H9 (cell line): ENCODE measurements around the gene CLEC2L. TPM values are rescaled to one million over a fixed set of nuclear protein-coding genes. Genes with fewer than 3 reads are reported as not detected.

Source experiments
- DNase-seq: peaks from one replicate; pipeline ENCODE4 v3.0.0-alpha.2; 2017
- H2AFZ ChIP-seq: one replicate; pipeline ENCODE4 v1.6.1; 2013; ENCODE audit warnings: mild to moderate bottlenecking, low read length, control low read depth, moderate library complexity
- H2AK5ac ChIP-seq: 2 replicates; pipeline ENCODE4 v1.6.1; 2013; ENCODE audit warnings: low read length, control low read depth, mixed read lengths; ENCODE audit not compliant: insufficient read length
- H2BK120ac ChIP-seq: one replicate; pipeline ENCODE4 v1.6.1; 2013; ENCODE audit warnings: low read depth, mild to moderate bottlenecking, low read length, control low read depth, inconsistent platforms; ENCODE audit not compliant: poor library complexity, severe bottlenecking
- H2BK12ac ChIP-seq: 2 replicates; pipeline ENCODE4 v1.6.1; 2013; ENCODE audit warnings: low read length, control low read depth, mixed read lengths, low read depth; ENCODE audit not compliant: insufficient read length
- H2BK15ac ChIP-seq: 2 replicates; pipeline ENCODE4 v1.6.1; 2013; ENCODE audit warnings: low read depth, low read length, control low read depth
- H2BK20ac ChIP-seq: one replicate; pipeline ENCODE4 v1.6.1; 2013; ENCODE audit warnings: low read depth, mild to moderate bottlenecking, low read length, control low read depth, inconsistent platforms; ENCODE audit not compliant: poor library complexity, severe bottlenecking
- H2BK5ac ChIP-seq: 2 replicates; pipeline ENCODE4 v1.6.1; 2013; ENCODE audit warnings: low read length, control low read depth, mixed read lengths; ENCODE audit not compliant: insufficient read length
- H3K14ac ChIP-seq: 2 replicates; pipeline ENCODE4 v1.6.1; 2013; ENCODE audit warnings: low read length, control low read depth; ENCODE audit not compliant: insufficient read depth
- H3K18ac ChIP-seq: 2 replicates; pipeline ENCODE4 v1.6.1; 2013; ENCODE audit warnings: low read depth, mild to moderate bottlenecking, mixed read lengths, low read length, control low read depth; ENCODE audit not compliant: insufficient read length
- H3K23ac ChIP-seq: 2 replicates; pipeline ENCODE4 v1.6.1; 2013; ENCODE audit warnings: low read length, control low read depth, mixed read lengths, low read depth; ENCODE audit not compliant: insufficient read length
- H3K23me2 ChIP-seq: 2 replicates; pipeline ENCODE4 v1.6.1; 2013; ENCODE audit warnings: low read depth, mild to moderate bottlenecking, mixed read lengths, low read length, control low read depth; ENCODE audit not compliant: insufficient read length, poor library complexity, severe bottlenecking
- H3K27ac ChIP-seq: 2 replicates; pipeline ENCODE4 v1.5.1; 2013; ENCODE audit warnings: low read length, control low read depth, mixed read lengths, low read depth; ENCODE audit not compliant: insufficient read length
- H3K27me3 ChIP-seq: 2 replicates; pipeline ENCODE4 v1.6.1; 2013; ENCODE audit warnings: low read length, control low read depth, inconsistent platforms; ENCODE audit not compliant: insufficient read depth
- H3K4ac ChIP-seq: 2 replicates; pipeline ENCODE4 v1.6.1; 2013; ENCODE audit warnings: low read depth, mild to moderate bottlenecking, control low read depth, inconsistent platforms, low read length, moderate library complexity
- H3K4me1 ChIP-seq: 2 replicates; pipeline ENCODE4 v1.6.1; 2013; ENCODE audit warnings: low read length, control low read depth, inconsistent platforms; ENCODE audit not compliant: insufficient read depth
- H3K4me2 ChIP-seq: 2 replicates; pipeline ENCODE4 v1.6.1; 2013; ENCODE audit warnings: low read length, control low read depth, mixed read lengths; ENCODE audit not compliant: insufficient read length, insufficient read depth
- H3K56ac ChIP-seq: 2 replicates; pipeline ENCODE4 v1.6.1; 2013; ENCODE audit warnings: low read depth, mild to moderate bottlenecking, mixed read lengths, low read length, control low read depth; ENCODE audit not compliant: insufficient read length
- H3K79me1 ChIP-seq: 2 replicates; pipeline ENCODE4 v1.6.1; 2013; ENCODE audit warnings: low read depth, mild to moderate bottlenecking, moderate library complexity, low read length, control low read depth, inconsistent platforms; ENCODE audit not compliant: insufficient read depth, poor library complexity, severe bottlenecking
- H3K79me2 ChIP-seq: 2 replicates; pipeline ENCODE4 v1.6.1; 2013; ENCODE audit warnings: low read length, control low read depth, inconsistent platforms; ENCODE audit not compliant: insufficient read depth
- H3K9ac ChIP-seq: 2 replicates; pipeline ENCODE4 v1.6.1; 2013; ENCODE audit warnings: low read length, control low read depth, mixed read lengths; ENCODE audit not compliant: insufficient read length; ENCODE audit errors: extremely low read depth
- H3K9me3 ChIP-seq: one replicate; pipeline ENCODE4 v1.6.1; 2013; ENCODE audit warnings: low read depth, low read length, inconsistent platforms; ENCODE audit not compliant: control insufficient read depth
- H3T11ph ChIP-seq: one replicate; pipeline ENCODE4 v1.6.1; 2013; ENCODE audit warnings: mild to moderate bottlenecking, low read length, control low read depth, inconsistent platforms
- H4K20me1 ChIP-seq: one replicate; pipeline ENCODE4 v1.6.1; 2013; ENCODE audit not compliant: control insufficient read depth, insufficient read length, insufficient read depth
- H4K5ac ChIP-seq: 2 replicates; pipeline ENCODE4 v1.6.1; 2013; ENCODE audit warnings: low read depth, mild to moderate bottlenecking, mixed read lengths, low read length, control low read depth; ENCODE audit not compliant: insufficient read length
- H4K8ac ChIP-seq: replicated peaks from 2 replicates; pipeline ENCODE4 v1.6.1; 2013; ENCODE audit warnings: low read length, control low read depth, mixed read lengths, low read depth; ENCODE audit not compliant: insufficient read length
- H4K91ac ChIP-seq: 2 replicates; pipeline ENCODE4 v1.6.1; 2013; ENCODE audit warnings: low read depth, mild to moderate bottlenecking, moderate library complexity, mixed read lengths, low read length, control low read depth; ENCODE audit not compliant: insufficient read length
- H3K27ac Mint-ChIP-seq, 3 experiments: 2 replicates in 2 of 3; 3 replicates in 1 of 3; pipeline ENCODE4 v1.8.0; 2020 to 2021; ENCODE audit warnings: mixed read lengths in 3 of 3, mild to moderate bottlenecking in 1 of 3, moderate library complexity in 1 of 3
- H3K27me3 Mint-ChIP-seq: 2 replicates; pipeline ENCODE4 v1.8.0; 2021; ENCODE audit warnings: low read depth, mild to moderate bottlenecking, moderate library complexity, mixed read lengths
- H3K36me3 Mint-ChIP-seq, 3 experiments: 2 replicates in 2 of 3; 3 replicates in 1 of 3; pipeline ENCODE4 v1.8.0; 2020 to 2021; ENCODE audit warnings: low read depth in 3 of 3, mixed read lengths in 3 of 3; ENCODE audit not compliant: insufficient read depth in 1 of 3
- H3K4me1 Mint-ChIP-seq, 2 experiments: 2 replicates each; pipeline ENCODE4 v1.8.0; 2020; ENCODE audit warnings: mixed read lengths in 2 of 2
- H3K4me3 Mint-ChIP-seq, 2 experiments: 2 replicates in 1 of 2; 3 replicates in 1 of 2; pipeline ENCODE4 v1.8.0; 2020 to 2021; ENCODE audit warnings: mild to moderate bottlenecking in 2 of 2, mixed read lengths in 2 of 2, moderate library complexity in 1 of 2
- H3K9me3 Mint-ChIP-seq, 2 experiments: 2 replicates in 1 of 2; 3 replicates in 1 of 2; pipeline ENCODE4 v1.8.0; 2020; ENCODE audit warnings: mild to moderate bottlenecking in 2 of 2, mixed read lengths in 2 of 2, moderate library complexity in 1 of 2
- WGBS: extraction: QIAGEN DNeasy Blood & Tissue Kit; methylation state at CpG from one replicate; pipeline ENCODE4 v1.1.7; 2013; ENCODE audit warnings: missing lambda C conversion rate, low lambda C conversion rate, mixed read lengths; ENCODE audit not compliant: insufficient read length; ENCODE audit errors: extremely low coverage; 5-methylcytosine and 5-hydroxymethylcytosine counted together
- total RNA-seq: library from RNA; stranded (reverse); gene quantifications from 2 replicates; pipeline ENCODE4 v1.2.1, GENCODE V29; 2021
- TF ChIP-seq, protein P1 (sequence below): fragments of 200-600 bp; sonication (generic); conservative IDR thresholded peaks from 3 replicates; pipeline ENCODE4 v1.8.0; 2021; ENCODE audit warnings: antibody characterized with exemption, mild to moderate bottlenecking

CLEC2L gene
- total RNA-seq, 1 experiment from 2014 or later: 0.74 TPM

DNA sequence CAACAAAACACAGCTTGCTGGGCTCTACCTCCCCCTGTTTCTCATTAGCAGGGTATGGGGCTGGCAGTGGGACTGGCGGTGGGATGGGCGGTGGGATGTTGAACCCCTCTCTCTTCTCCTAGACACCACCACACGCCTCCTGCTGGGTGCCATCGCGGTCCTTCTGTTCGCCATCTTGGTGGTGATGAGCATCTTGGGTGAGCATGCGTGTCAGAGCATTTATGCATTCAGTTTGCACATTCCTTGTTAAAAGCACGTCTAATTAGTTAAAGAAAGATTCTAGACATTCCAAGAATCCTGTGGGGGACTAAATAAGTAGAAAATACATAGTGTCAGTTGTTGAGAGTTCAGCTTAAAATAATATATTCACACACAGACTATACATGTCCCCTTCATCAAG lies 12.7 kb downstream of the CLEC2L start:
- H4K8ac ChIP-seq: no peak overlapping the region
- no peak overlapping the region for H3K18ac ChIP-seq
- Mint-ChIP-seq H3K4me3 (no peak overlapping the region), H3K27me3 (peaks cover 2% of the 10 kb centered on the region), H3K9me3 (peaks cover 0 to 3% of the 10 kb centered on the region in 2 experiments; a peak in 2 of 5 replicates), H3K4me1 (peaks cover 11 to 20% of the 10 kb centered on the region in 2 experiments), H3K27ac (no peak overlapping the region), H3K36me3 (no peaks in the 10 kb centered on the region)
- H3K79me1 ChIP-seq: no peaks in the 10 kb centered on the region
- H2BK5ac ChIP-seq: no peak overlapping the region
- H4K5ac ChIP-seq: no peak overlapping the region
- WGBS: no CpG with 5 or more reads among the region's 8 CpGs
- H3K4me1 ChIP-seq: peaks cover 2% of the 10 kb centered on the region; the same call in 1 of the 2 replicates
- H2BK120ac ChIP-seq: no peak overlapping the region
- H3T11ph ChIP-seq: no peak overlapping the region
- no peak for DNase-seq
- no peak overlapping the region for H2BK12ac ChIP-seq
- no peak overlapping the region for H3K4me2 ChIP-seq
- no peaks in the 10 kb centered on the region for H3K27me3 ChIP-seq
- H4K91ac ChIP-seq: no peak overlapping the region
- no peaks in the 10 kb centered on the region for H4K20me1 ChIP-seq
- H3K23ac ChIP-seq: no peak overlapping the region
- H3K14ac ChIP-seq: no peak overlapping the region
- no peak overlapping the region for H3K4ac ChIP-seq
- H2AFZ ChIP-seq: no peak overlapping the region
- no peak overlapping the region for H2AK5ac ChIP-seq
- H3K9ac ChIP-seq: no peak overlapping the region
- H3K79me2 ChIP-seq: no peaks in the 10 kb centered on the region
- TF ChIP-seq, protein P1, sequence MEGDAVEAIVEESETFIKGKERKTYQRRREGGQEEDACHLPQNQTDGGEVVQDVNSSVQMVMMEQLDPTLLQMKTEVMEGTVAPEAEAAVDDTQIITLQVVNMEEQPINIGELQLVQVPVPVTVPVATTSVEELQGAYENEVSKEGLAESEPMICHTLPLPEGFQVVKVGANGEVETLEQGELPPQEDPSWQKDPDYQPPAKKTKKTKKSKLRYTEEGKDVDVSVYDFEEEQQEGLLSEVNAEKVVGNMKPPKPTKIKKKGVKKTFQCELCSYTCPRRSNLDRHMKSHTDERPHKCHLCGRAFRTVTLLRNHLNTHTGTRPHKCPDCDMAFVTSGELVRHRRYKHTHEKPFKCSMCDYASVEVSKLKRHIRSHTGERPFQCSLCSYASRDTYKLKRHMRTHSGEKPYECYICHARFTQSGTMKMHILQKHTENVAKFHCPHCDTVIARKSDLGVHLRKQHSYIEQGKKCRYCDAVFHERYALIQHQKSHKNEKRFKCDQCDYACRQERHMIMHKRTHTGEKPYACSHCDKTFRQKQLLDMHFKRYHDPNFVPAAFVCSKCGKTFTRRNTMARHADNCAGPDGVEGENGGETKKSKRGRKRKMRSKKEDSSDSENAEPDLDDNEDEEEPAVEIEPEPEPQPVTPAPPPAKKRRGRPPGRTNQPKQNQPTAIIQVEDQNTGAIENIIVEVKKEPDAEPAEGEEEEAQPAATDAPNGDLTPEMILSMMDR: no peak
- no peak overlapping the region for H3K27ac ChIP-seq
- no peak overlapping the region for H2BK20ac ChIP-seq
- H3K9me3 ChIP-seq: no peaks in the 10 kb centered on the region
- no peak overlapping the region for H2BK15ac ChIP-seq
- H3K56ac ChIP-seq: no peak overlapping the region
- H3K23me2 ChIP-seq: no peaks in the 10 kb centered on the region
